MM.1S (cell line): ENCODE measurements around the gene FRMD7.

Source experiments
- DNase-seq: peaks from one replicate; pipeline ENCODE4 v3.0.0-alpha.2; 2015
- H2AFZ ChIP-seq: fragments of 300-600 bp; sonication (generic); 2 replicates; pipeline ENCODE4 v1.6.0; 2016; ENCODE audit warnings: antibody characterized with exemption, low read length
- H3F3A ChIP-seq: fragments of 300-600 bp; sonication (generic); 2 replicates; pipeline ENCODE4 v1.6.1; 2016; ENCODE audit warnings: mild to moderate bottlenecking, antibody characterized with exemption, low read length, moderate library complexity, mixed read lengths; ENCODE audit not compliant: insufficient read depth
- H3K27ac ChIP-seq: fragments of 300-600 bp; sonication (generic); 2 replicates; pipeline ENCODE4 v1.5.1; 2016; ENCODE audit warnings: mild to moderate bottlenecking, low read length
- H3K27me3 ChIP-seq: fragments of 300-600 bp; sonication (generic); replicated peaks from 2 replicates; pipeline ENCODE4 v1.6.0; 2016; ENCODE audit warnings: low read length; ENCODE audit not compliant: insufficient read depth
- H3K36me3 ChIP-seq: fragments of 300-600 bp; sonication (generic); replicated peaks from 2 replicates; pipeline ENCODE4 v1.6.1; 2016; ENCODE audit warnings: mild to moderate bottlenecking, low read length, mixed read lengths; ENCODE audit not compliant: insufficient read depth
- H3K4me1 ChIP-seq: fragments of 300-600 bp; sonication (generic); 2 replicates; pipeline ENCODE4 v1.6.1; 2016; ENCODE audit warnings: low read length, mixed read lengths
- H3K4me2 ChIP-seq: fragments of 300-600 bp; sonication (generic); 2 replicates; pipeline ENCODE4 v1.6.0; 2016; ENCODE audit warnings: low read depth, low read length
- H3K4me3 ChIP-seq: fragments of 300-600 bp; sonication (generic); 2 replicates; pipeline ENCODE4 v1.5.1; 2016; ENCODE audit warnings: low read length, mixed read lengths
- H3K79me2 ChIP-seq: fragments of 300-600 bp; sonication (generic); 2 replicates; pipeline ENCODE4 v1.6.1; 2016; ENCODE audit warnings: mixed run types, low read length, mixed read lengths
- H3K9ac ChIP-seq: fragments of 300-600 bp; sonication (generic); 2 replicates; pipeline ENCODE4 v1.6.1; 2016; ENCODE audit warnings: low read length, mixed read lengths
- H3K9me2 ChIP-seq: fragments of 300-600 bp; sonication (generic); replicated peaks from 2 replicates; pipeline ENCODE4 v1.6.1; 2016; ENCODE audit warnings: mild to moderate bottlenecking, low read length, mixed read lengths; ENCODE audit not compliant: insufficient read depth
- H3K9me3 ChIP-seq: fragments of 300-600 bp; sonication (generic); replicated peaks from 2 replicates; pipeline ENCODE4 v1.6.1; 2016; ENCODE audit warnings: mild to moderate bottlenecking, low read length, mixed read lengths; ENCODE audit not compliant: insufficient read depth
- H4K20me1 ChIP-seq: fragments of 300-600 bp; sonication (generic); 2 replicates; pipeline ENCODE4 v1.6.1; 2016; ENCODE audit warnings: mild to moderate bottlenecking, low read length, moderate library complexity, mixed read lengths; ENCODE audit not compliant: insufficient read depth
- EZH2 ChIP-seq: fragments of 300-600 bp; sonication (generic); optimal IDR thresholded peaks from 2 replicates; pipeline ENCODE3; 2017; ENCODE audit warnings: low read depth, mild to moderate bottlenecking, antibody characterized with exemption, low read length, mixed read lengths
- EZH2phosphoT487 ChIP-seq: fragments of 300-600 bp; sonication (generic); IDR thresholded peaks from 2 replicates; pipeline ENCODE4 v1.6.1; 2018; ENCODE audit warnings: antibody characterized with exemption, low read length
- TF ChIP-seq, protein P1 (sequence below): fragments of 300-600 bp; sonication (generic); IDR thresholded peaks from 2 replicates; pipeline ENCODE4 v1.5.1; 2016; ENCODE audit warnings: antibody characterized with exemption, low read length, mixed read lengths

FRMD7 gene

DNA sequence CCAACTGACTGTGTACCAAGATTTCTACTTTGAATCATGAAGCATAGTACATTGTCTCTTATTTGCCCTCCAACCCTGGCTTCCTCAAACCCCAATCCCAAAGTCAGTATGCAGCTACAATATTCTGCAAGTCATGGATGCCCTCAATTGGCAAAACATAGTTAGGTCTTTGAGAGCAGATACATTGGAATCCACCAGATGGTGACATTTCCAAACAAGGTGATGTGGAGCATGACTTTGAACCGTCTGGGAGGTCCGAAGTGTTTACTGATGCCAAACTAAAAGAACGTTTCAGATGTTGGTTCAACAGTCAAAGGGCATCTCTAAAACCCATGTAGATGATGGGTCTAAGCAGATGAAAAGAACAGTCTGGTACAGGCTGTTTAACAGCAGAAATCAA lies 43.7 kb upstream of the FRMD7 start:
- no peak overlapping the region for H3K4me2 ChIP-seq
- no peak overlapping the region for H2AFZ ChIP-seq
- H3K4me3 ChIP-seq = no peak overlapping the region
- no peaks in the 10 kb centered on the region for H3K9me2 ChIP-seq
- DNase-seq = no peak
- H3K27ac ChIP-seq = no peak overlapping the region
- no peaks in the 10 kb centered on the region for H3K4me1 ChIP-seq
- H3K9ac ChIP-seq = no peak overlapping the region
- no peaks in the 10 kb centered on the region for H3F3A ChIP-seq
- no peak for TF ChIP-seq EZH2
- no peak for TF ChIP-seq EZH2phosphoT487
- TF ChIP-seq, protein P1, sequence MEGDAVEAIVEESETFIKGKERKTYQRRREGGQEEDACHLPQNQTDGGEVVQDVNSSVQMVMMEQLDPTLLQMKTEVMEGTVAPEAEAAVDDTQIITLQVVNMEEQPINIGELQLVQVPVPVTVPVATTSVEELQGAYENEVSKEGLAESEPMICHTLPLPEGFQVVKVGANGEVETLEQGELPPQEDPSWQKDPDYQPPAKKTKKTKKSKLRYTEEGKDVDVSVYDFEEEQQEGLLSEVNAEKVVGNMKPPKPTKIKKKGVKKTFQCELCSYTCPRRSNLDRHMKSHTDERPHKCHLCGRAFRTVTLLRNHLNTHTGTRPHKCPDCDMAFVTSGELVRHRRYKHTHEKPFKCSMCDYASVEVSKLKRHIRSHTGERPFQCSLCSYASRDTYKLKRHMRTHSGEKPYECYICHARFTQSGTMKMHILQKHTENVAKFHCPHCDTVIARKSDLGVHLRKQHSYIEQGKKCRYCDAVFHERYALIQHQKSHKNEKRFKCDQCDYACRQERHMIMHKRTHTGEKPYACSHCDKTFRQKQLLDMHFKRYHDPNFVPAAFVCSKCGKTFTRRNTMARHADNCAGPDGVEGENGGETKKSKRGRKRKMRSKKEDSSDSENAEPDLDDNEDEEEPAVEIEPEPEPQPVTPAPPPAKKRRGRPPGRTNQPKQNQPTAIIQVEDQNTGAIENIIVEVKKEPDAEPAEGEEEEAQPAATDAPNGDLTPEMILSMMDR = no peak
- H3K79me2 ChIP-seq = no peaks in the 10 kb centered on the region
- no peaks in the 10 kb centered on the region for H3K9me3 ChIP-seq
- no peaks in the 10 kb centered on the region for H3K36me3 ChIP-seq
- no peaks in the 10 kb centered on the region for H3K27me3 ChIP-seq
- H4K20me1 ChIP-seq = no peaks in the 10 kb centered on the region

DNA sequence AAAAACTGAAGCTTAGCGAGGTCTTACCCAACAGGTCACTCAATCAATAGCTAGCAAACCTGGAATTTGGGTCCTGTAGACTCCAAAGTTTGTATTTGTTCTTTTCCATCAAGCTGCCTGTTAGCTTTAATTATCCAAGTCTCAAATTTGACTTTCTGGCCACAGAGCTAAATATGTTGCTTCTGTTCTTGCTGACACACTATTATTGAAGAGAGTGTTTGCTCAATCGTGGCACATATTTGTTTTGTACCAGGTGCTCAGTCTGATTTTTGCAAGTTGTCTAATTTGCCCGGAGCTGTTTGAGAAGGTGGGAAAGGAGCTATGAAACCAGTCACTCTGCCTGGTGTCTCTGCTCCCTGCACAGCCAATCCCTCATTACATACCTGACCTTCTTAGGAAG lies 41.7 kb upstream of the FRMD7 start:
- H3K9me3 ChIP-seq = no peaks in the 10 kb centered on the region
- no peak overlapping the region for H2AFZ ChIP-seq
- H3K4me2 ChIP-seq = no peak overlapping the region
- H3K4me3 ChIP-seq = no peak overlapping the region
- H3K79me2 ChIP-seq = no peaks in the 10 kb centered on the region
- no peaks in the 10 kb centered on the region for H3K9me2 ChIP-seq
- no peak for TF ChIP-seq EZH2phosphoT487
- no peak for TF ChIP-seq EZH2
- TF ChIP-seq, protein P1 = no peak
- H3K27me3 ChIP-seq = no peaks in the 10 kb centered on the region
- no peak overlapping the region for H3K9ac ChIP-seq
- H3F3A ChIP-seq = no peaks in the 10 kb centered on the region
- H3K27ac ChIP-seq = no peak overlapping the region
- DNase-seq = no peak
- no peaks in the 10 kb centered on the region for H3K4me1 ChIP-seq
- H4K20me1 ChIP-seq = no peaks in the 10 kb centered on the region
- H3K36me3 ChIP-seq = no peaks in the 10 kb centered on the region

DNA sequence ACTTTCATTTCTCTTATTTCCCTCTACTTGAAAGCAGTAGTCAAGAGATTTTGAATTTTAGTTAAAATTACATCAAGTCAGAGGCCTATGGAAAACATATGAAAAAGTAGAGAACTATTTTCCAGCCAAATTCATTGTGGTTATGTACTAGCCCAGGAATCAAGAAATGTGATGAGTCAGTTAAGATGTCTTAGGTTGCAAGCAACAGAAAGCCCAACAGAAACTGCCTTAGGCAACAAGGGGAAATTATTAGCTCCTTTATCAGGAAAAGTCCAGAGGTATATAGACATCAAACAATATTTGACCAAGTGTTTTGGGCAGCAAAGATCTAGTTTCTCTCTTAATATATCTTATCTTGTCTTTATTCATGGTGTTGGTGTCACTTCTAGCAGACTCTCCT lies 37.8 kb upstream of the FRMD7 start:
- no peaks in the 10 kb centered on the region for H3K9me3 ChIP-seq
- DNase-seq = no peak
- no peaks in the 10 kb centered on the region for H4K20me1 ChIP-seq
- no peaks in the 10 kb centered on the region for H3K27me3 ChIP-seq
- H3K4me2 ChIP-seq = no peak overlapping the region
- H2AFZ ChIP-seq = no peak overlapping the region
- no peaks in the 10 kb centered on the region for H3K4me1 ChIP-seq
- no peaks in the 10 kb centered on the region for H3K36me3 ChIP-seq
- H3K27ac ChIP-seq = no peak overlapping the region
- no peaks in the 10 kb centered on the region for H3K79me2 ChIP-seq
- H3F3A ChIP-seq = no peaks in the 10 kb centered on the region
- no peak overlapping the region for H3K9ac ChIP-seq
- H3K9me2 ChIP-seq = no peaks in the 10 kb centered on the region
- no peak overlapping the region for H3K4me3 ChIP-seq
- TF ChIP-seq, protein P1 = no peak
- TF ChIP-seq EZH2phosphoT487 (no peak), EZH2 (no peak)
